Fibroblast of lung (primary cell): ENCODE results near the gene ROR2.

Experiments used
- CTCF ChIP-seq, 2 donors: IDR thresholded peaks in 1 of 2; conservative IDR thresholded peaks in 1 of 2; 1 replicate in 1 of 2; 2 replicates in 1 of 2; pipeline ENCODE4 v1.5.1; 2011 to 2012; ENCODE audit warnings: low read length in 2 of 2, control low read depth in 1 of 2, inconsistent platforms in 1 of 2, low read depth in 1 of 2, mild to moderate bottlenecking in 1 of 2
- EZH2 ChIP-seq: IDR thresholded peaks from 2 replicates; pipeline ENCODE4 v1.5.1; 2012; ENCODE audit warnings: low read length, control low read depth, mild to moderate bottlenecking; ENCODE audit errors: missing control alignments

- peak; percentile 83 to 93 for TF ChIP-seq CTCF (conservative IDR thresholded peaks at IDR 0.05 in 1 of 2, IDR thresholded peaks at IDR 0.05 in 1 of 2; ENCODE audit: low read depth in 1 of 2, low read length in 2 of 2)
- no peak for TF ChIP-seq EZH2
Observed at GRCh38 chr9:91681461-91682305, 268.3 kb downstream of the ROR2 start.
